ENCODE results near the gene DHRS2. TPM values are rescaled to one million over a fixed set of nuclear protein-coding genes. Genes with fewer than 3 reads are reported as not detected.

DHRS2 gene
- total and polyA plus RNA-seq, 2 donors (not counting 1 experiment from before 2014, with no cell fraction given), result not detected

DNA sequence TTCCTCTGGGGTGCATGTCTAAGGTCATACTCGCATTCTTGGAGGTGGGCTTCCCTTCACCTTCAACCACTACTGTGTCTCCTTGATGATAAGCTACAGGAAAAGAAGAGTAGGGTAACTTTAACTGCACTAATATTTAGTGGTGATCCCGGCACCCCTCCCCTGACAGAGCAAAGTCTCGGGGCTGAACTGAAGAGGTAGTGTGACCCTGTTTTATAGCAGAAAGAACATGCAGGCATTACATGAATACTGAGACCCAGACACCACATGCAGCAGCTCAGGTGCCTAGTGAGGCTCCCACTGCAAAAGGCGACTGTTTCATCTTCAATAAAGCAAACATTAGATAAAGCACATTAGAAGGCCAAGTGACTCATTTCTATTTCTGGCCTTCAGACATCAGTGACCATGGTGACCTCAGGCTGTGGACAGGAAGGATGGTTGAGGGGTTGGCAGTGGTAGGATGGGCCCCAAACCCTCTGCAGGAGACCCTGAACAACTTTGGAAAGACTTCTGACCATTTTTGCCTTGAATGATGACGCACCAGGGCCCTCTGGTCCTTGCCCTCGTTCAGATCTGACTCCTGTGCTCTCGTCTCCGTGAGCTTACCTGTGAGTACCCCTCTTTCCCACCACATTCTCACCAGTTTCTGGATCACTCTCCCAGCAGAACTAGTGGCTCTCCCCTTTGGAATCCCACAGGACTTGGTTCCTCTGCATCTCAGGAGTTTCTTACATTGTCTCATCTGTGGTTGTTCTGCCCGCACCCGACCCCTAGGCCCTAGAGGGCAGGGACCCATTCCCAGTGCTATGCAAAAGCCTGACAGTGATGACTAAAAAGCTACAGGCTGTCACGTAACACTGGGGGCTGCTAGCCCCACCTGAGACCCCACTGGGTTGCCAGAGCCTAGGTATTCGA is 33.7 kb upstream of the DHRS2 start:
- no peak overlapping the region for H3K4me2 ChIP-seq (replicated peaks; ENCODE audit: low read depth, low read length, poor library complexity, severe bottlenecking)

DNA sequence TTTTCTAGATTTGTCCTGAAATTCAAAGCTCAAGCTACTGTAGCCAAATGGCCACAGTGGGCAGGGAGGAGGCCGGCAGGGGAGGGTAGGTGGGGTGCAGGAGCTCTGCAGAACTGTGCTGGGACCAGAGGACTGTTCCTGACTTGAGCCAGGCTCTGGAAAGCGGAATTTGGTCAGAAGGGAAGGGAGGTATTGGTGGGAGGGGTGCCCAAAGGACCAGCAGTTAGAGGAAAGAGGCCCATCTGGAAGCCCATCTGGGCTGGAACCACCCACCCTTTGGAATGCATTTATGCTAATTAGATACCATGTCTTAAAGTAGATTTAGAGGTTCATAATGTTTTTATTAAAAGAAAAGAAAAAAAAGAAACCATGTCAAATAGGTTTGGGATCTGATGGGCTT is 33.1 kb upstream of the DHRS2 start:
- peaks cover 10% of the 10 kb centered on the region for H3K27me3 Mint-ChIP-seq
- TF ChIP-seq, protein P1, sequence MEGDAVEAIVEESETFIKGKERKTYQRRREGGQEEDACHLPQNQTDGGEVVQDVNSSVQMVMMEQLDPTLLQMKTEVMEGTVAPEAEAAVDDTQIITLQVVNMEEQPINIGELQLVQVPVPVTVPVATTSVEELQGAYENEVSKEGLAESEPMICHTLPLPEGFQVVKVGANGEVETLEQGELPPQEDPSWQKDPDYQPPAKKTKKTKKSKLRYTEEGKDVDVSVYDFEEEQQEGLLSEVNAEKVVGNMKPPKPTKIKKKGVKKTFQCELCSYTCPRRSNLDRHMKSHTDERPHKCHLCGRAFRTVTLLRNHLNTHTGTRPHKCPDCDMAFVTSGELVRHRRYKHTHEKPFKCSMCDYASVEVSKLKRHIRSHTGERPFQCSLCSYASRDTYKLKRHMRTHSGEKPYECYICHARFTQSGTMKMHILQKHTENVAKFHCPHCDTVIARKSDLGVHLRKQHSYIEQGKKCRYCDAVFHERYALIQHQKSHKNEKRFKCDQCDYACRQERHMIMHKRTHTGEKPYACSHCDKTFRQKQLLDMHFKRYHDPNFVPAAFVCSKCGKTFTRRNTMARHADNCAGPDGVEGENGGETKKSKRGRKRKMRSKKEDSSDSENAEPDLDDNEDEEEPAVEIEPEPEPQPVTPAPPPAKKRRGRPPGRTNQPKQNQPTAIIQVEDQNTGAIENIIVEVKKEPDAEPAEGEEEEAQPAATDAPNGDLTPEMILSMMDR (IDR thresholded peaks at IDR 0.05), result no peak
- no peak for TF ChIP-seq EZH2 (IDR thresholded peaks at IDR 0.05; ENCODE audit: borderline replicate concordance, insufficient read depth, low read depth, low read length, poor library complexity, severe bottlenecking)
- H3K27me3 ChIP-seq (replicated peaks in 1 of 4; ENCODE audit: control extremely low read depth in 1 of 4, control insufficient read depth in 3 of 4, insufficient read depth in 4 of 4, low read length in 3 of 4), result peaks cover 0 to 5% (median 0%) of the 10 kb centered on the region in 4 experiments
- H3K36me3 ChIP-seq (replicated peaks in 1 of 2; ENCODE audit: control extremely low read depth in 1 of 2, control insufficient read depth in 1 of 2, extremely low read depth in 1 of 2, insufficient read depth in 2 of 2, low read length in 1 of 2), result no peaks in the 10 kb centered on the region
- DNase-seq (no peak), ATAC-seq (ENCODE audit: low read depth) (no peak)
- H3K4me3 Mint-ChIP-seq, result no peak overlapping the region
- CTCF ChIA-PET, result interaction anchor here (1.0 kb wide), 1 partner anchor 15 kb away, joined by 4 read pairs; no protein-coding TSS in a partner anchor
- H3K27ac ChIP-seq (ENCODE audit: low read length in 2 of 2), result no peak overlapping the region
- POLR2A ChIA-PET, result no interaction called here
- intact Hi-C loops (cut with micrococcal nuclease), result no loop called here
- no peak overlapping the region for H3K4me2 ChIP-seq (replicated peaks; ENCODE audit: low read depth, low read length, poor library complexity, severe bottlenecking)
- no peaks in the 10 kb centered on the region for H3K79me2 ChIP-seq (ENCODE audit: control insufficient read depth, insufficient read depth, low read length)
- no peak overlapping the region for H3K4me3 ChIP-seq (ENCODE audit: control extremely low read depth in 1 of 5, extremely low read depth in 1 of 5, insufficient read depth in 1 of 5, low read depth in 2 of 5, low read length in 4 of 5)
- WGBS (ENCODE audit: insufficient coverage), result 79% methylated on average over 2 of the region's 2 CpGs
- peaks cover 0 to 8% (median 1%) of the 10 kb centered on the region in 3 donors for H3K9me3 ChIP-seq (ENCODE audit: control extremely low read depth in 1 of 3, control insufficient read depth in 2 of 3, insufficient read depth in 1 of 3, low read length in 2 of 3)
- H3K9ac ChIP-seq (ENCODE audit: low read length), result no peak overlapping the region
- no peaks in the 10 kb centered on the region for H4K20me1 ChIP-seq (ENCODE audit: control insufficient read depth, insufficient read depth, low read length, poor library complexity, severe bottlenecking)
- H3K4me1 Mint-ChIP-seq, result no peaks in the 10 kb centered on the region
- no peak overlapping the region for H2AFZ ChIP-seq (ENCODE audit: insufficient read depth, low read depth, low read length, poor library complexity, severe bottlenecking)
- H3K4me1 ChIP-seq (ENCODE audit: control insufficient read depth in 2 of 2, insufficient read depth in 2 of 2, low read length in 2 of 2), result no peaks in the 10 kb centered on the region
- no peak overlapping the region for H3K27ac Mint-ChIP-seq
- no peaks in the 10 kb centered on the region for H3K9me3 Mint-ChIP-seq (ENCODE audit: insufficient read depth)

More for the DNA sequence above, 33.7 kb upstream of the DHRS2 start:
- Histone ChIP-seq H2AFZ (ENCODE audit: insufficient read depth, low read depth, low read length, poor library complexity, severe bottlenecking) (no peak overlapping the region), H4K20me1 (ENCODE audit: control insufficient read depth, insufficient read depth, low read length, poor library complexity, severe bottlenecking) (no peaks in the 10 kb centered on the region), H3K4me3 (ENCODE audit: control extremely low read depth in 1 of 5, extremely low read depth in 1 of 5, insufficient read depth in 1 of 5, low read depth in 2 of 5, low read length in 4 of 5) (no peak overlapping the region), H3K9ac (ENCODE audit: low read length) (no peak overlapping the region), H3K9me3 (ENCODE audit: control extremely low read depth in 1 of 3, control insufficient read depth in 2 of 3, insufficient read depth in 1 of 3, low read length in 2 of 3) (peaks cover 0 to 8% (median 1%) of the 10 kb centered on the region in 3 donors), H3K27ac (ENCODE audit: low read length in 2 of 2) (no peak overlapping the region), H3K4me1 (ENCODE audit: control insufficient read depth in 2 of 2, insufficient read depth in 2 of 2, low read length in 2 of 2) (no peaks in the 10 kb centered on the region), H3K27me3 (replicated peaks in 1 of 4; ENCODE audit: control extremely low read depth in 1 of 4, control insufficient read depth in 3 of 4, insufficient read depth in 4 of 4, low read length in 3 of 4) (peaks cover 0 to 5% (median 0%) of the 10 kb centered on the region in 4 experiments), H3K36me3 (replicated peaks in 1 of 2; ENCODE audit: control extremely low read depth in 1 of 2, control insufficient read depth in 1 of 2, extremely low read depth in 1 of 2, insufficient read depth in 2 of 2, low read length in 1 of 2) (no peaks in the 10 kb centered on the region), H3K79me2 (ENCODE audit: control insufficient read depth, insufficient read depth, low read length) (no peaks in the 10 kb centered on the region)
- DNase-seq (no peak), ATAC-seq (ENCODE audit: low read depth) (no peak)
- POLR2A ChIA-PET, result no interaction called here
- CTCF ChIA-PET, result interaction anchor here (1.0 to 1.1 kb wide), 2 partner anchors 14 to 30 kb away, joined by 3 to 4 read pairs; no protein-coding TSS in a partner anchor
- no peak overlapping the region for H3K4me3 Mint-ChIP-seq
- peaks cover 10% of the 10 kb centered on the region for H3K27me3 Mint-ChIP-seq
- intact Hi-C loops (cut with micrococcal nuclease), result no loop called here
- H3K27ac Mint-ChIP-seq, result no peak overlapping the region
- no peak for TF ChIP-seq EZH2 (IDR thresholded peaks at IDR 0.05; ENCODE audit: borderline replicate concordance, insufficient read depth, low read depth, low read length, poor library complexity, severe bottlenecking)
- WGBS (ENCODE audit: insufficient coverage), result 91% methylated on average over 8 of the region's 12 CpGs
- H3K9me3 Mint-ChIP-seq (ENCODE audit: insufficient read depth), result no peaks in the 10 kb centered on the region
- no peaks in the 10 kb centered on the region for H3K4me1 Mint-ChIP-seq
